Measurements from ENCODE around the gene PCDHB13.

- no peak for TF ChIP-seq CTCF (IDR thresholded peaks at IDR 0.05)
- TF ChIP-seq POLR2A (IDR thresholded peaks at IDR 0.05), result no peak
Measured at GRCh38 chr5:141175933-141176332, 37.8 kb upstream of the PCDHB13 start.
